Measurements from ENCODE around the gene TMEM121B.

TMEM121B gene

GRCh38 chr22:17117400-17117799 is 3.8 kb downstream of the TMEM121B start:
- no peak for TF ChIP-seq CTCF (IDR thresholded peaks at IDR 0.05; ENCODE audit: low read depth, low read length)
- H3K9me3 ChIP-seq (ENCODE audit: severe bottlenecking) = no peaks in the 10 kb centered on the region
- H3K27ac ChIP-seq = no peak overlapping the region
- peaks cover 17% of the 10 kb centered on the region for H3K36me3 ChIP-seq
- H3K27me3 ChIP-seq (ENCODE audit: insufficient read depth, low read depth, severe bottlenecking) = no peaks in the 10 kb centered on the region
- DNase-seq = no peak
- H3K4me3 ChIP-seq (ENCODE audit: low read depth, low read length) = no peak overlapping the region

- TF ChIP-seq CTCF (IDR thresholded peaks at IDR 0.05; ENCODE audit: low read depth, low read length) = no peak
- DNase-seq = no peak
- Histone ChIP-seq H3K36me3 (peaks cover 17% of the 10 kb centered on the region), H3K27me3 (ENCODE audit: insufficient read depth, low read depth, severe bottlenecking) (no peaks in the 10 kb centered on the region), H3K9me3 (ENCODE audit: severe bottlenecking) (no peaks in the 10 kb centered on the region), H3K4me3 (ENCODE audit: low read depth, low read length) (no peak overlapping the region), H3K27ac (no peak overlapping the region; the same call in 1 of the 2 replicates)
These were observed 4.4 kb downstream of the TMEM121B start for GRCh38 chr22:17116572-17117330.

GRCh38 chr22:17115945-17116565 is 5.1 kb downstream of the TMEM121B start:
- Histone ChIP-seq H3K36me3 (peaks cover 17% of the 10 kb centered on the region), H3K4me3 (ENCODE audit: low read depth, low read length) (no peak overlapping the region), H3K27me3 (ENCODE audit: insufficient read depth, low read depth, severe bottlenecking) (no peaks in the 10 kb centered on the region), H3K27ac (no peak overlapping the region), H3K9me3 (ENCODE audit: severe bottlenecking) (no peaks in the 10 kb centered on the region)
- DNase-seq = no peak
- TF ChIP-seq CTCF (IDR thresholded peaks at IDR 0.05; ENCODE audit: low read depth, low read length) = no peak

- H3K4me3 ChIP-seq (ENCODE audit: low read depth, low read length) = no peak overlapping the region
- TF ChIP-seq CTCF (IDR thresholded peaks at IDR 0.05; ENCODE audit: low read depth, low read length) = no peak
- H3K27me3 ChIP-seq (ENCODE audit: insufficient read depth, low read depth, severe bottlenecking) = no peaks in the 10 kb centered on the region
- H3K36me3 ChIP-seq = peaks cover 14% of the 10 kb centered on the region
- no peak overlapping the region for H3K27ac ChIP-seq
- DNase-seq = no peak
- H3K9me3 ChIP-seq (ENCODE audit: severe bottlenecking) = no peaks in the 10 kb centered on the region
These were observed 5.9 kb downstream of the TMEM121B start for GRCh38 chr22:17115236-17115635.

- DNase-seq = no peak
- no peak for TF ChIP-seq CTCF (IDR thresholded peaks at IDR 0.05; ENCODE audit: low read depth, low read length)
- Histone ChIP-seq H3K4me3 (ENCODE audit: low read depth, low read length) (no peak overlapping the region), H3K27me3 (ENCODE audit: insufficient read depth, low read depth, severe bottlenecking) (no peaks in the 10 kb centered on the region), H3K9me3 (ENCODE audit: severe bottlenecking) (no peaks in the 10 kb centered on the region), H3K27ac (no peak overlapping the region), H3K36me3 (peaks cover 13% of the 10 kb centered on the region)
These were observed 6.3 kb downstream of the TMEM121B start for GRCh38 chr22:17114898-17115235.
